ENCODE data around the gene TSHZ2.
A peak's percentile ranks its signal among the peaks of the same experiment; 100 is the strongest.

TSHZ2 gene

DNA sequence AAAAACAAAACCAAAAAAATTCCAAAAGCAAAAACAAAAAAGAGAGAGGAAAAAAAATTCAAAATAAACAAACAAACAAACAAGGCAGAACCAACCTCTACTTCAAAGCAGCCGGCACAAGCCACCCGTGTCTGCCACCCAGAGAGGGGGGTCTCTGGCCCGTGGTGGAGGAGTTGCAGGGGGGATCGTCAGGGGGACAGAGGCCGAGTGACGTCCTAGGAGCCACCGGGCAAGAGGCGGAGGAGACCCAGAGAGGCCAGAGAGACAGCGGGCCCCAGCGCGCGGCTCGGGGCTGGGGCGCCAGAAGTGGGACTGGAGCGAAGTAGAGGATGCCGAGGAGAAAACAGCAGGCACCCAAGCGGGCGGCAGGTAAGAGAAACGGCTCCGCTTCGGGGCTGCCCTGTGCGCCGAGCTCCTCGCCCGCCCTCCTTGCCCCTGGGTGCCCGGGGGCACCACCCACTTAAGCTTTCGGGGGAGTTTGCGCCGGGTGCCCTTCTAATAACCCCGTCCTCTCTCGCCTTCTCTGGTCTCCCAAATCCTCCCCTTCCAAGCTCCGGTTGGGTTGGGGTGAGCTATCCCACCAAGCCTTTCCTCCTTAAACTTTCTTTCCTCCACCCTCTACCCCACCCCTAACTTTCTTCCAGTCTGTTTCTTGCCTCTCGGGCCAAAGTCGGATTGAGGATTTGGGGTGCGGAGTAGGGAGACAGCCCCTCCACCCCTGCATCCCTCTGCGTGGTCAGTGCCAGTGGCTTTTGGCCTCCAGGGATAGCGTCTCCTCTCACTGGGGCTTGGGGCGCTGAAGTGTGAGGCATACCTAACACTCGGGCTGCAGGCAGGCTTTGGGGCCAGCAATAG lies 1.0 kb downstream of the TSHZ2 start:
- Histone ChIP-seq H3K27me3 (ENCODE audit: insufficient read depth, low read length) (0 out of 2 replicates have a peak, but pooled peaks cover 4% of the 10 kb centered on the region), H3K4me1 (ENCODE audit: insufficient read depth, low read length, severe bottlenecking) (peaks cover 13% of the 10 kb centered on the region), H3F3A (ENCODE audit: insufficient read depth, low read length) (no peaks in the 10 kb centered on the region), H3K9ac (ENCODE audit: low read length) (peak overlapping the region; percentile 10; the same call in 1 of the 2 replicates), H3K27ac (ENCODE audit: low read depth, low read length, poor library complexity, severe bottlenecking) (no peak overlapping the region), H3K4me2 (ENCODE audit: low read length) (peak overlapping the region; percentile 69), H3K9me2 (ENCODE audit: low read depth, low read length) (no peaks in the 10 kb centered on the region), H4K20me1 (ENCODE audit: insufficient read depth, low read length) (no peaks in the 10 kb centered on the region), H3K9me3 (ENCODE audit: low read length) (no peaks in the 10 kb centered on the region), H3K79me2 (ENCODE audit: insufficient read depth, low read length) (no peaks in the 10 kb centered on the region), H2AFZ (ENCODE audit: low read length) (no peak overlapping the region), H3K36me3 (ENCODE audit: insufficient read depth, low read length) (no peaks in the 10 kb centered on the region), H3K4me3 (ENCODE audit: low read depth, low read length, poor library complexity, severe bottlenecking) (peak overlapping the region; percentile 59)
- TF ChIP-seq EZH2 (IDR thresholded peaks at IDR 0.05; ENCODE audit: borderline replicate concordance, low read length), result no peak
- TF ChIP-seq CTCF (IDR thresholded peaks at IDR 0.05; ENCODE audit: low read length), result no peak

- H3K27me3 ChIP-seq (ENCODE audit: insufficient read depth, low read length), result 0 out of 2 replicates have a peak, but pooled peaks cover 4% of the 10 kb centered on the region
- no peak overlapping the region for H3K4me2 ChIP-seq (ENCODE audit: low read length)
- no peak overlapping the region for H3K4me3 ChIP-seq (ENCODE audit: low read depth, low read length, poor library complexity, severe bottlenecking)
- H3K9ac ChIP-seq (ENCODE audit: low read length), result no peak overlapping the region
- peaks cover 13% of the 10 kb centered on the region for H3K4me1 ChIP-seq (ENCODE audit: insufficient read depth, low read length, severe bottlenecking)
- no peaks in the 10 kb centered on the region for H3F3A ChIP-seq (ENCODE audit: insufficient read depth, low read length)
- no peaks in the 10 kb centered on the region for H3K36me3 ChIP-seq (ENCODE audit: insufficient read depth, low read length)
- no peaks in the 10 kb centered on the region for H3K79me2 ChIP-seq (ENCODE audit: insufficient read depth, low read length)
- no peak overlapping the region for H2AFZ ChIP-seq (ENCODE audit: low read length)
- H3K9me3 ChIP-seq (ENCODE audit: low read length), result no peaks in the 10 kb centered on the region
- no peak for TF ChIP-seq CTCF (IDR thresholded peaks at IDR 0.05; ENCODE audit: low read length)
- no peak for TF ChIP-seq EZH2 (IDR thresholded peaks at IDR 0.05; ENCODE audit: borderline replicate concordance, low read length)
- H3K27ac ChIP-seq (ENCODE audit: low read depth, low read length, poor library complexity, severe bottlenecking), result no peak overlapping the region
- no peaks in the 10 kb centered on the region for H4K20me1 ChIP-seq (ENCODE audit: insufficient read depth, low read length)
- H3K9me2 ChIP-seq (ENCODE audit: low read depth, low read length), result no peaks in the 10 kb centered on the region
Observed at GRCh38 chr20:52974179-52974594, 2.0 kb downstream of the TSHZ2 start.

- no peak overlapping the region for H2AFZ ChIP-seq (ENCODE audit: low read length)
- no peaks in the 10 kb centered on the region for H4K20me1 ChIP-seq (ENCODE audit: insufficient read depth, low read length)
- peaks cover 13% of the 10 kb centered on the region for H3K4me1 ChIP-seq (ENCODE audit: insufficient read depth, low read length, severe bottlenecking)
- H3K9ac ChIP-seq (ENCODE audit: low read length), result no peak overlapping the region
- no peaks in the 10 kb centered on the region for H3K9me3 ChIP-seq (ENCODE audit: low read length)
- no peaks in the 10 kb centered on the region for H3F3A ChIP-seq (ENCODE audit: insufficient read depth, low read length)
- H3K9me2 ChIP-seq (ENCODE audit: low read depth, low read length), result no peaks in the 10 kb centered on the region
- H3K27me3 ChIP-seq (ENCODE audit: insufficient read depth, low read length), result 0 out of 2 replicates have a peak, but pooled peaks cover 4% of the 10 kb centered on the region
- TF ChIP-seq EZH2 (IDR thresholded peaks at IDR 0.05; ENCODE audit: borderline replicate concordance, low read length) (no peak), CTCF (IDR thresholded peaks at IDR 0.05; ENCODE audit: low read length) (no peak)
- no peaks in the 10 kb centered on the region for H3K79me2 ChIP-seq (ENCODE audit: insufficient read depth, low read length)
- H3K4me2 ChIP-seq (ENCODE audit: low read length), result no peak overlapping the region
- no peak overlapping the region for H3K27ac ChIP-seq (ENCODE audit: low read depth, low read length, poor library complexity, severe bottlenecking)
- H3K4me3 ChIP-seq (ENCODE audit: low read depth, low read length, poor library complexity, severe bottlenecking), result no peak overlapping the region
- H3K36me3 ChIP-seq (ENCODE audit: insufficient read depth, low read length), result no peaks in the 10 kb centered on the region
Observed at GRCh38 chr20:52975029-52975732, 3.0 kb downstream of the TSHZ2 start.

All from OCI-LY1 (cell line).